Vagina (tissue), 2 donors: ENCODE results near the gene CNTROB.

Experiments used
- CTCF ChIP-seq, 3 experiments: fragments of 450-650 bp in 2 of 3; fragments of 200-600 bp in 1 of 3; sonication (generic) in 1 of 3; IDR thresholded peaks; one replicate each; pipeline ENCODE4 v1.5.1; 2017 to 2019; ENCODE audit warnings: antibody characterized with exemption in 3 of 3, mild to moderate bottlenecking in 2 of 3, moderate library complexity in 2 of 3
- POLR2AphosphoS5 ChIP-seq, 2 donors: sonication (generic); formaldehyde crosslinking; IDR thresholded peaks; one replicate each; pipeline ENCODE4 v1.9.0; 2017; ENCODE audit warnings: antibody characterized with exemption in 2 of 2, mild to moderate bottlenecking in 2 of 2, low read depth in 1 of 2; ENCODE audit not compliant: insufficient read depth in 1 of 2

DNA sequence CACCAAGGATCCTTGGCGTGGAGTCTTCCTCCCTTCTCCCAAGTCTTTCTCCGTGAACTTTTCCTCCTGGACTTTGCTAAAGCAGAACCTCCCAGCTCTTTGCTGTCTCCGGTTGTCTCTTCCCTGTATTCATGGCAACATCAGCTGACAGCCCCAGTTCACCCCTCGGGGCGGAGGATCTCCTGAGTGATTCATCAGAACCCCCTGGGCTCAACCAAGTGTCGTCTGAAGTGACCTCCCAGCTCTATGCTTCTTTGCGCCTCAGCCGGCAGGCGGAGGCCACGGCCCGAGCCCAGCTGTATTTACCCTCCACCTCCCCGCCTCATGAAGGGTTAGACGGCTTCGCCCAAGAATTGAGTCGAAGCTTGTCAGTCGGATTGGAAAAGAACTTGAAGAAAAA lies 943 bp downstream of the CNTROB start:
- TF ChIP-seq CTCF (IDR thresholded peaks at IDR 0.05) (no peak), POLR2AphosphoS5 (IDR thresholded peaks at IDR 0.05; ENCODE audit: insufficient read depth in 1 of 2, low read depth in 1 of 2) (no peak)
